ENCODE results near the gene VWA5B2.
A peak's percentile ranks its signal among the peaks of the same experiment; 100 is the strongest.

Gene VWA5B2

GRCh38 chr3:184227481-184227935 is 1.9 kb upstream of the VWA5B2 start:
- peak in 4 of 5 donors; percentile 30 to 50 (median 35) for DNase-seq

GRCh38 chr3:184228376-184229137 is 828 bp upstream of the VWA5B2 start:
- no peak for DNase-seq

GRCh38 chr3:184230081-184230602 is 757 bp downstream of the VWA5B2 start:
- no peak for DNase-seq

- DNase-seq: no peak
Observed at GRCh38 chr3:184230603-184231528, 1.5 kb downstream of the VWA5B2 start.

GRCh38 chr3:184231671-184232070 is 2.3 kb downstream of the VWA5B2 start:
- DNase-seq: no peak

- DNase-seq: no peak
Observed at GRCh38 chr3:184233127-184233843, 3.9 kb downstream of the VWA5B2 start.

GRCh38 chr3:184234224-184234623 is 4.8 kb downstream of the VWA5B2 start:
- no peak for DNase-seq

GRCh38 chr3:184234671-184235380 is 5.4 kb downstream of the VWA5B2 start:
- no peak for DNase-seq

- no peak for DNase-seq
Observed at GRCh38 chr3:184235381-184236032, 6.1 kb downstream of the VWA5B2 start.

- no peak for DNase-seq
Observed at GRCh38 chr3:184236033-184236410, 6.6 kb downstream of the VWA5B2 start.

GRCh38 chr3:184236636-184237035 is 7.3 kb downstream of the VWA5B2 start:
- DNase-seq: no peak

GRCh38 chr3:184237211-184237610 is 7.8 kb downstream of the VWA5B2 start:
- no peak for DNase-seq

- DNase-seq: no peak
Observed at GRCh38 chr3:184237807-184238206, 8.4 kb downstream of the VWA5B2 start.

GRCh38 chr3:184238246-184238818 is 8.9 kb downstream of the VWA5B2 start:
- DNase-seq: no peak

GRCh38 chr3:184239221-184239620 is 9.8 kb downstream of the VWA5B2 start:
- DNase-seq: no peak

- no peak for DNase-seq
Observed at GRCh38 chr3:184239708-184240107, 10.3 kb downstream of the VWA5B2 start.

GRCh38 chr3:184240384-184241140 is 11.2 kb downstream of the VWA5B2 start:
- DNase-seq: no peak

GRCh38 chr3:184241141-184241446 is 11.7 kb downstream of the VWA5B2 start:
- no peak for DNase-seq

- DNase-seq: no peak
Observed at GRCh38 chr3:184241447-184242296, 12.3 kb downstream of the VWA5B2 start.

GRCh38 chr3:184242297-184242685 is 12.9 kb downstream of the VWA5B2 start:
- DNase-seq: no peak

All from T-helper 1 cell (primary cell).